T-helper 2 cell treated with Interferon-gamma antibody and Interleukin-4, amounts not matched to agents 5 μg/mL and 100 μg/mL, for 36 hours (primary cell): Measurements from ENCODE around the gene CAVIN4.

Experiments used
- DNase-seq: peaks from one replicate; pipeline ENCODE4 v3.0.0; 2021; ENCODE audit warnings: low spot score
- H3K27ac Mint-ChIP-seq: one replicate; pipeline ENCODE4 v1.8.0; 2021; ENCODE audit warnings: mild to moderate bottlenecking, mixed read lengths
- H3K27me3 Mint-ChIP-seq: one replicate; pipeline ENCODE4 v1.8.0; 2021; ENCODE audit warnings: low read depth, mixed read lengths
- H3K36me3 Mint-ChIP-seq: one replicate; pipeline ENCODE4 v1.8.0; 2021; ENCODE audit warnings: low read depth, mixed read lengths
- H3K4me1 Mint-ChIP-seq: one replicate; pipeline ENCODE4 v1.8.0; 2021; ENCODE audit warnings: low read depth, mixed read lengths
- H3K4me3 Mint-ChIP-seq: one replicate; pipeline ENCODE4 v1.8.0; 2022; ENCODE audit warnings: mild to moderate bottlenecking, moderate library complexity, mixed read lengths
- H3K9me3 Mint-ChIP-seq: one replicate; pipeline ENCODE4 v1.8.0; 2021; ENCODE audit warnings: mixed read lengths

CAVIN4 gene

GRCh38 chr9:100577776-100578448, at the start of gene CAVIN4:
CAVIN4 (plus strand) TSS chr9:100578079; CDS start chr9:100578144, 65 bp downstream.
- Mint-ChIP-seq H3K4me1 (no peaks in the 10 kb centered on the region), H3K27ac (no peak within 1 kb of the TSS), H3K27me3 (peaks cover 6% of the 10 kb centered on the region), H3K4me3 (no peak within 1 kb of the TSS), H3K9me3 (no peaks in the 10 kb centered on the region), H3K36me3 (no peaks in the 10 kb centered on the region)
- no peak for DNase-seq

GRCh38 chr9:100534401-100534800, 43.5 kb upstream of the CAVIN4 start:
- Mint-ChIP-seq H3K27me3 (peaks cover 3% of the 10 kb centered on the region), H3K27ac (no peak overlapping the region), H3K9me3 (no peaks in the 10 kb centered on the region), H3K4me1 (peaks cover 9% of the 10 kb centered on the region), H3K36me3 (peaks cover 2% of the 10 kb centered on the region), H3K4me3 (no peak overlapping the region)
- DNase-seq = no peak

- H3K4me3 Mint-ChIP-seq = no peak overlapping the region
- H3K9me3 Mint-ChIP-seq = peaks cover 12% of the 10 kb centered on the region
- peaks cover 7% of the 10 kb centered on the region for H3K4me1 Mint-ChIP-seq
- no peak overlapping the region for H3K27ac Mint-ChIP-seq
- H3K36me3 Mint-ChIP-seq = peaks cover 2% of the 10 kb centered on the region
- DNase-seq = no peak
- H3K27me3 Mint-ChIP-seq = peaks cover under 1% of the 10 kb centered on the region
Observed at GRCh38 chr9:100540327-100540726, 37.6 kb upstream of the CAVIN4 start.

- no peak overlapping the region for H3K4me3 Mint-ChIP-seq
- H3K27ac Mint-ChIP-seq = no peak overlapping the region
- H3K9me3 Mint-ChIP-seq = peaks cover 12% of the 10 kb centered on the region
- H3K4me1 Mint-ChIP-seq = no peaks in the 10 kb centered on the region
- no peak for DNase-seq
- H3K27me3 Mint-ChIP-seq = no peaks in the 10 kb centered on the region
- H3K36me3 Mint-ChIP-seq = peaks cover 2% of the 10 kb centered on the region
Observed at GRCh38 chr9:100549048-100549447, 28.8 kb upstream of the CAVIN4 start.

GRCh38 chr9:100554935-100555401, 22.9 kb upstream of the CAVIN4 start:
- H3K27ac Mint-ChIP-seq = no peak overlapping the region
- H3K27me3 Mint-ChIP-seq = peaks cover 2% of the 10 kb centered on the region
- no peaks in the 10 kb centered on the region for H3K36me3 Mint-ChIP-seq
- H3K4me1 Mint-ChIP-seq = no peaks in the 10 kb centered on the region
- DNase-seq = no peak
- no peaks in the 10 kb centered on the region for H3K9me3 Mint-ChIP-seq
- H3K4me3 Mint-ChIP-seq = no peak overlapping the region

- no peaks in the 10 kb centered on the region for H3K4me1 Mint-ChIP-seq
- no peak for DNase-seq
- H3K4me3 Mint-ChIP-seq = no peak overlapping the region
- H3K27ac Mint-ChIP-seq = no peak overlapping the region
- H3K27me3 Mint-ChIP-seq = peaks cover 2% of the 10 kb centered on the region
- H3K36me3 Mint-ChIP-seq = no peaks in the 10 kb centered on the region
- H3K9me3 Mint-ChIP-seq = no peaks in the 10 kb centered on the region
Observed at GRCh38 chr9:100555471-100555870, 22.4 kb upstream of the CAVIN4 start.

GRCh38 chr9:100557053-100557452, 20.8 kb upstream of the CAVIN4 start:
- H3K27me3 Mint-ChIP-seq = peaks cover 4% of the 10 kb centered on the region
- H3K27ac Mint-ChIP-seq = no peak overlapping the region
- no peak overlapping the region for H3K4me3 Mint-ChIP-seq
- H3K9me3 Mint-ChIP-seq = no peaks in the 10 kb centered on the region
- no peak for DNase-seq
- H3K36me3 Mint-ChIP-seq = no peaks in the 10 kb centered on the region
- H3K4me1 Mint-ChIP-seq = no peaks in the 10 kb centered on the region

GRCh38 chr9:100561256-100561655, 16.6 kb upstream of the CAVIN4 start:
- Mint-ChIP-seq H3K27me3 (peaks cover 2% of the 10 kb centered on the region), H3K36me3 (no peaks in the 10 kb centered on the region), H3K4me1 (no peaks in the 10 kb centered on the region), H3K9me3 (no peaks in the 10 kb centered on the region), H3K4me3 (no peak overlapping the region), H3K27ac (no peak overlapping the region)
- no peak for DNase-seq

GRCh38 chr9:100567856-100568255, 10.0 kb upstream of the CAVIN4 start:
- H3K9me3 Mint-ChIP-seq = no peaks in the 10 kb centered on the region
- H3K4me3 Mint-ChIP-seq = no peak overlapping the region
- H3K4me1 Mint-ChIP-seq = no peaks in the 10 kb centered on the region
- DNase-seq = no peak
- no peak overlapping the region for H3K27ac Mint-ChIP-seq
- no peaks in the 10 kb centered on the region for H3K27me3 Mint-ChIP-seq
- H3K36me3 Mint-ChIP-seq = no peaks in the 10 kb centered on the region

- Mint-ChIP-seq H3K4me3 (no peak overlapping the region), H3K27me3 (no peaks in the 10 kb centered on the region), H3K9me3 (no peaks in the 10 kb centered on the region), H3K36me3 (no peaks in the 10 kb centered on the region), H3K27ac (no peak overlapping the region), H3K4me1 (no peaks in the 10 kb centered on the region)
- DNase-seq = no peak
Observed at GRCh38 chr9:100573655-100574260, 4.1 kb upstream of the CAVIN4 start.

- Mint-ChIP-seq H3K4me1 (no peaks in the 10 kb centered on the region), H3K27me3 (no peaks in the 10 kb centered on the region), H3K4me3 (no peak overlapping the region), H3K36me3 (no peaks in the 10 kb centered on the region), H3K27ac (no peak overlapping the region), H3K9me3 (no peaks in the 10 kb centered on the region)
- no peak for DNase-seq
Observed at GRCh38 chr9:100575006-100575405, 2.9 kb upstream of the CAVIN4 start.

- Mint-ChIP-seq H3K4me3 (no peak overlapping the region), H3K27ac (no peak overlapping the region), H3K27me3 (no peaks in the 10 kb centered on the region), H3K4me1 (no peaks in the 10 kb centered on the region), H3K9me3 (no peaks in the 10 kb centered on the region), H3K36me3 (no peaks in the 10 kb centered on the region)
- no peak for DNase-seq
Observed at GRCh38 chr9:100575765-100576386, 2.0 kb upstream of the CAVIN4 start.

GRCh38 chr9:100578610-100579009, 731 bp downstream of the CAVIN4 start:
- Mint-ChIP-seq H3K27ac (no peak overlapping the region), H3K9me3 (no peaks in the 10 kb centered on the region), H3K36me3 (no peaks in the 10 kb centered on the region), H3K27me3 (peaks cover 6% of the 10 kb centered on the region), H3K4me3 (no peak overlapping the region), H3K4me1 (no peaks in the 10 kb centered on the region)
- DNase-seq = no peak

GRCh38 chr9:100579665-100580064, 1.8 kb downstream of the CAVIN4 start:
- no peak for DNase-seq
- no peaks in the 10 kb centered on the region for H3K36me3 Mint-ChIP-seq
- no peaks in the 10 kb centered on the region for H3K4me1 Mint-ChIP-seq
- no peak overlapping the region for H3K4me3 Mint-ChIP-seq
- peaks cover 6% of the 10 kb centered on the region for H3K27me3 Mint-ChIP-seq
- H3K9me3 Mint-ChIP-seq = no peaks in the 10 kb centered on the region
- no peak overlapping the region for H3K27ac Mint-ChIP-seq
